ENCODE data around the gene TBC1D21.

The TBC1D21 gene

DNA sequence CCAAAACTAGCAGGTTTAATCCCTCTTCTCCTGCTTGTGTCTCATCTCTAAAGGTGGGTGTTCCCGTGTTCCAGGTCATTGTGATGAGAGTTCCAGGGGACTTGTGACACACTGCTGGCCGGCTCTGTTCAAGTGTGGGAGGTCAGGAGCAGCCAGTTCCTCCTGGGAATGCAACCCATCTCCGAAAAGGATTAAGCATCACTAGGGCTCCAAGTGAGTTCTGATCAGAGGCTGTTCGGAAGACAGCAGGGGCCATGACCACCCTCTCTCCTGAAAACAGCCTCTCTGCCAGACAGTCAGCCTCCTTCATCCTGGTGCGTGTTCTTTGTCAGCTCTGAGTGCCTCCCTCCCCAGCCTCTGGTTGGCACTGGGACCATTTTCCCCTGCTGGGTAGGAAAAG, at the start of gene TBC1D21:
Gene TBC1D21, plus strand, starts transcription at position 109 of the 400 bp plus-strand sequence. Its CDS starts 146 bp downstream, at position 255.
- no peak for DNase-seq (ENCODE audit: low read depth)

DNA sequence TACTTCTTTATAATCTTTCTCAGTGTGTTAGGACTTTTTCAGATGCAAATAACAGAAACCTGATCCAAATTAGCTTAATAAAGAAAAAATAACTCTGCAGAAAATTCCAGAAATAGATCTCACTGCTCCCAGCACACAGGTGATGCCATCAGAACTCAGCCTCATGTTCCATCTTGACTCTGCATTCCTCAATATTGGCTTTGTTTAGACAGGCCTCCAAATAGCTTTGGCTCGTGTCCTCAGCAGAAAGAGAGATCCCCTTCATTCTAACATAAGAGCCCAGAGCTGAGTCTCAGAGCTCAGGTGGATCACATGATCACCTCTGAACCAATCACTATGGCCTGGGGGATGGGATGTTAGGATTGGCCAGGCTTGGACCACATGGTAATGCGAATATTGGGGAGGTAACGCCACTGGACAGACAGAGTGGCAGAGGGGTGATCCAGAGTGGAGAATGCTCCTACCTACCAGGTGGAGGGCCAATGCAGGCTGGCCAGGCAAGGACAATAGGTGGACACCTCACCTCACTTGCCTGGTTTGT, 46.6 kb upstream of the TBC1D21 start:
- DNase-seq (ENCODE audit: low read depth) = no peak

- no peak for DNase-seq (ENCODE audit: low read depth)
These were observed 43.8 kb upstream of the TBC1D21 start for GRCh38 chr15:73829523-73829922.

DNA sequence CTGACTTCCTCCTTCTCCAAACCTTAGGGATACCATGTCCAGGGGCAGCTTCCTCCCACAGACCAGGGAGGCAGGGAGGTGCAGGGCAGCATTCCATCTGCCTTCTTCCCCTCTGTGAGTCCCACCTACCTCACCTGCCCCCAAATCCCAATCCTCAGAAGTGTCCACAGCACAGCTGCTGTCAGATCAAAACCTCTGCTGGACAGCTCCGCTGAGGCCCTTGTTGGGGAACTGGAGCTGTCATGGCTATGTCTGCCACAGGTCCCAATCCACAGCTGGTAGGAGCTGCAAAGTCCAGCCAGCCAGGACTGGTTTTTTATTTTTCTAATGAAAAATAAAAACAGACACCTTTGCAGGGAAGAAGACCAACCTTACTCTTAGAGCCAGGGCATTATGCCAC, 40.7 kb upstream of the TBC1D21 start:
- DNase-seq (ENCODE audit: low read depth) = no peak

DNA sequence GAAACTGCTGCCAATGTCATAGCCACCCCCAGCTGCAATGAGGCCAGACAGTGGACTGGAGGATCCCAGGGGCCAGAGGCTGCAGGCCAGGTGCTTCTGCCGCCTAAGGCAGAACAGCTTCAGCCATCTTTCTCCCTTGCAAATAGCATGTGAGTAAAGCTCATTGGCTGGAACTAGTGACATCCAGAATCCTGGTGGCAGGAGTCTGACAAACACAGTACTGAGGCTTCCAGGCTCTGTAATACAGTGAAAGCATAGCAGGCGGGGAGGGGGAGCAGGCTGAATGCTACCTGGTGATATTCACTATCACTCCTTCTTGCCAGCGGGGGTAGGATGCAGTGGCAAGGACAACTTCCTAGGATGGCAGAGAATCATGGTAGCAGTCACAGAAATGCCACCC, 36.5 kb upstream of the TBC1D21 start:
- DNase-seq (ENCODE audit: low read depth) = no peak

GRCh38 chr15:73838831-73839426, 34.4 kb upstream of the TBC1D21 start:
- DNase-seq (ENCODE audit: low read depth) = no peak

- no peak for DNase-seq (ENCODE audit: low read depth)
These were observed 33.5 kb upstream of the TBC1D21 start for GRCh38 chr15:73839699-73840377.

DNA sequence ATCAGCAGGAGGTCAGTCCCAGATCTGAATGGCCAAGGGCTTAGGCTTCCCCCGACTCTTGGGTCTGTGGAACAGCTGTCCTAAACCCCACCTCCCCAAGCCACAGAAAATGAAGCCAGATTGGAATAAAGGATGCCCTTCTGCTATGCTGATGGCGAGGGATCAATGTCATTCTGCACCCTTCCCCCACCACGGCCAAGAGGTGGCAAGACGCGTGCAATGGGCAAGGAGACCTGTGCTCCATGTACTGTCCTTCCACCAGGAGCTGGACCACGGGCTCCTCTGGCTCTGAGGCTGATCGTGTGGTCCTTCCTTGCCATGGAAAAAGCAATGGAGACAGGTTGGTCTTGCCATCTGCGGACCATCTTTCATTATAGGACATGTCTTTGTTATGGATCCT, 32.6 kb upstream of the TBC1D21 start:
- DNase-seq (ENCODE audit: low read depth) = no peak

GRCh38 chr15:73841756-73842725, 31.3 kb upstream of the TBC1D21 start:
- no peak for DNase-seq (ENCODE audit: low read depth)

GRCh38 chr15:73843787-73844186, 29.6 kb upstream of the TBC1D21 start:
- DNase-seq (ENCODE audit: low read depth) = no peak

DNA sequence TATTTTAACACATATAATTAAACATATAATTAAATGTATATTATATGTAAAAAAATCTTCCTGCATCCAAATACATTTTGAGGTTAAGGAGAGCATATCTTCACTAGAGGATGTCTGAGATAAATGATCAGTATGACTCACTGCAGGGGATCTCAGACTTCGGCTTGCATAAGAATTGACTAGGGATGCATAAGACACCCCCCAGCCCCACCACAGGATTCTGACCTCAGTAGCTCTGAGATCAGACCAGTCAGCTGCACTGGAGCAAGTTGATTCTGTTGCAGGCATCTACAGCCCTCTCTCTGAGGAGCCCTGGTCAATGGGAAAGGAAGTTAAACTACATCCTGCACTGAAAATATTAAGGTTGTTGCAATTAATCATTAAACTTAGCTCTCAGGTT, 29.0 kb upstream of the TBC1D21 start:
- DNase-seq (ENCODE audit: low read depth) = no peak

DNA sequence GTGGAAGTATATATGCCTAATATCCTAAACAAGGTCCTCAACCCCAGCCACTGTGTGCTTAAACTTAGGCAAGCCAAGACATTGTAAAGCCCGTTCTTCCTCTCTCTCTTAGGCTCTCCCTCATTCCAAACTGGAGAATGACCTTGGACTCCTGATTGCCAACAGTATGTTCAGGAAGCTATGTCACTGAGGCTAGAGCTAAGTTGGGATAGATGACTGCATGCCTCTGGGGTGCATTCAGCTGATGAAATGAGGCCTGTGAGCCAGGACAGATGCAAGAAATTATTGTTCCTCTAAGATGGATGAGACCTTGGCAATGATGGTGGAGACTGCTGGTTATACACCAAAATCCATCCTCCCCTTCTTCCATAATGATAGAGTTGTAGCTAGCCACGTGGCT, 27.9 kb upstream of the TBC1D21 start:
- no peak for DNase-seq (ENCODE audit: low read depth)

GRCh38 chr15:73845907-73846306, 27.5 kb upstream of the TBC1D21 start:
- no peak for DNase-seq (ENCODE audit: low read depth)

- no peak for DNase-seq (ENCODE audit: low read depth)
These were observed 23.7 kb upstream of the TBC1D21 start for GRCh38 chr15:73849641-73850040.

DNA sequence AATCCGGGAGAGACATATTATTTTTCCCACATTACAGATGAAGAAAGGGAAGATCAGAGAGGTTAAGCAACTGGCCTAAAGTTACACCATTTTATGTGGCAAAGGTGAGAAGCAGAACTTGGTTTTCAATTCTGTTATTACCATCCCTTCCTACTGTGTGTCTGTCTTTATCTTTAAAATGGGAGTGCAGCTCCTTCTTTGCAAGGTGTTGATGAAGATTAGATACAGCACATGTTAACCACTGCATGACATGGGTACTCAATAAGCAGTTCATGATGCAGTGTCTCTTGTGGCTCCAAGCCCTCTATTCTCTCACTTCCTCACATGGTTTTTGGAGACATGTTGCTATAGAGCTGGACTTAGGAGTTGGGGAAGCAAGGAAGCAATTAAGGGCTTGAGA, 23.1 kb upstream of the TBC1D21 start:
- no peak for DNase-seq (ENCODE audit: low read depth)

DNA sequence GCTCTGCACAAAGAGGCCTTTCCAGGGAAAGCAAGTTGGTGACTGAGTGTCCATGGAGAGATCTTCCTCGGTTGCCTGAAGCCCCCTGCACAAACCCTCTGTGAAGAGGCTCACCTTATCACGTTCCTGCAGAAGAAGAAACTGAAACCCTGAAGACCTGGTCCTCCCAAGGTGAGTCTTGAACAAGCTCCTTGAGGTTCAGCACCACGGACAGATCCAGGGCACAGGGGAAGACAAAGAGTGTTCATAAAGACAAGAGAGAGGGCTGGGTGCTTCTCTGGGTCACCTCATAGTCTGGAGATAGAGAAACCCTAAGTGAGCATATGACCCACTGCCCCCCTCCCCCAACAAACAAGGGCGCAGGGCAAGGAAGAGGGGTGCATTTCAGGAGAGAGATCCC, 21.7 kb upstream of the TBC1D21 start:
- no peak for DNase-seq (ENCODE audit: low read depth)

GRCh38 chr15:73852507-73852906, 20.9 kb upstream of the TBC1D21 start:
- DNase-seq (ENCODE audit: low read depth) = no peak

DNA sequence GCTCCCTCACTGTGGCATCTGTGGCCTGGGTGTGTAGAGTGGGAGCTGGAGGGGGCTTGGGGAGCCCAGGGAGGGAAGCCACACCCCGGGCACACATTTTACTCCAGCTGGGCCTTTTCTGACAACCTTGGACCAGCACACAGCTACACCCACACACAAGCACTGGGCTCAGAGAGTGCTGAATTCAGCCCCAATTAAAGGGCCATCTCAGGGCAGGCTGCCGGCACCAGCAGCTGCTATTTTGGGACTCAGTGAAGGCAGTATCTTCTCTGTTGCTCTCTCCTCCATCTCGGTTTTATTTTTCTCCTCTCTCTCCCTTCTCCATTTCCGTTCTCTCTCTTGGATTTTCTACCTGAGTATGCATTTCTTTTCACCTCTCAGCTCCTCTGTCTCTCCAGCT, 19.1 kb upstream of the TBC1D21 start:
- no peak for DNase-seq (ENCODE audit: low read depth)

DNA sequence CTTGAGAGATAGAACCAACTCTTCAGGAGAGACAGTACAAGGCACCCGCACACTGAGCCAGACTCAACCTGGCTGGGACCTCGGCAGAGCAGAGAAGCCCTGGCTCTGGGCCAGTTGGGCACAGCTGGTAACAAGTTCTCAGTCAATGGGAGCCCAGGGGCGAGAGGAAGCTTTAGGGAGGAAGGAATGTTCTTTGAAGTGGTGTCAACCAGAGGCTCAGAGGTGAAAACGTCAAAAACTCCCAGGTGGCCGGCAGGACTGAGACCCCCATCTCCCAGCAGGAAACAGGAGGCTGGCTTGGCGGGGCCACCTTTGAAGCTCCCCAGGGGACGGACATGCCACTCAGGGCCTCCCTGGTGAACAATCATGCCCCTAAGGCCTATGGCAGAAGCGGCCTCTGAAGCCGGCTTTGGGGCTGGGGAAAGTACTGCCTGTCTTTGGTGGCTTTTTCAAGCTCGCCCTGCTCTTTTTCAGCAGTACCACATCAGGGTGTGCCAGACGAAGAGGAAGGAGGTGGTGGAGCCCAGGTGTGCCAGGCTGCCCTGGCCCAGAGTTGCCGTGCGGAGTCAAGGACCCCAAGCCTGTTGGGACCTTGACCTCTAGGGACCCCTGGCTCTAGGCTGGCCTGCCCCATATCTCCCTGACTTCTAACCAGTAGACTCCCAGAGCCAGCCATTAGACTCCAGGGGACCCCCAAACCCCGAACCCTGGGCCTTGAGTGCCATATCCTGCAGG, 16.7 kb upstream of the TBC1D21 start:
- no peak for DNase-seq (ENCODE audit: low read depth)

DNA sequence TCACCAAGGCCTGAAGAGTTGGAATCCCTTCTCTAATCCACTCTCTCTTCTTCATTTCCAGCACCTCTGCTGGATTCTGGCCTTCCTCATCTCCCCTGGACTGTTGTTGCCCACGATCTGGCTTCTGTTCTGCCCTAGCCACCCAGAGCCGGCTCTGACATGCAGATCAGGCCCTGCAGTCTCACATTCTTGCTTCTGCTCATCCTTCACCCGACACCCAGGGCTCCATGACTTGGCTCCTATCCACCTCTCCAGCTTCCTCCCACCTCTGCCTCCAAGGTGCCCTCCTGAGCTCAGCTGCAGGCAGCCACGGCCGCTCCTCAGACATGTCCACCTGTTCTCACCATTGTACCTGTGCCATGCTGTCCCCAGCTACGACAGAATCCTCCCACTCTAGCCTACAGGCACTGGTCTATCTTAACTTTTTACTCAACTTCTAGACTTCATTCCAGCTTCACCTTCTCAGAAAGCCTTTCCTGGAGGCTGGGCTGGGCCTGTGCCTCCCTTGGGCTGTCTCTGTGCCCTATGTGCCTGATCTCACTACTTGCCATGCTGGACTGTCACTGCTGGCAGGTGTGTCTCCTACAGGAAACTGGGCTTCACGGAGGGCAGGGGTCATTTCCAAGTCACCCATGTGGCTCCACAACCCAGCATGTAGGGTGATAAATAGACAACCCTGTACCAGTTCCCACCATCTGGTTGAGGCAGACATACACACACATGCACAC, 16.0 kb upstream of the TBC1D21 start:
- DNase-seq (ENCODE audit: low read depth) = no peak

GRCh38 chr15:73858062-73858461, 15.3 kb upstream of the TBC1D21 start:
- DNase-seq (ENCODE audit: low read depth) = no peak

All from stimulated activated CD4-positive, alpha-beta T cell treated with anti-CD3 and anti-CD28 coated beads, Interleukin-2, amount 100 ng/mL, for 4 hours (primary cell).